Measurements from ENCODE around the gene GLMP.

DNA sequence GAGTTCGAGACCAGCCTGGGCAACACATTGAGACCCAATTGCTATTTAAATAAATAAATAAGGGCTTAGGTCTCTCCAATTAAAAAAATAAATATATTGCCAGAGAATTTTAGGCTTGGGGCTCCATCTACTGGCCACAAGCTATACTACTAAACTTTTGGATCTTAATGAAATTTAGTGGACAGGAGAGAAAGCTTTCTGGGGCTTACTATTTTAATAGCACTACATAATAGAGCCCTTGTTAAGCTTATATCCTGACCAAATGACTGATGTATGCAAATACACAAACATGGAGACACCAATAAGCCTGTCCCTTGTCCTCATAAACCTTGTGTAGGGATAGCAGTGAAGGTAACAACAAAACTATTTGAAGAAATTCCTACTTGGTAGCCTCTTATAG lies 24.2 kb upstream of the GLMP start:
- no peak for TF ChIP-seq ZNF274 (IDR thresholded peaks at IDR 0.05; ENCODE audit: low read depth, low read length)
- TF ChIP-seq SUZ12 (IDR thresholded peaks at IDR 0.05; ENCODE audit: extremely low read depth, insufficient read depth, insufficient read length) = no peak
- no peak for TF ChIP-seq YY1 (IDR thresholded peaks at IDR 0.05; ENCODE audit: insufficient read depth, insufficient read length)

Measured in NT2/D1 (cell line).